ENCODE results near the gene GMEB2. TPM values are rescaled to one million over a fixed set of nuclear protein-coding genes. Genes with fewer than 3 reads are reported as not detected.
A peak's percentile ranks its signal among the peaks of the same experiment; 100 is the strongest.

Gene GMEB2
- total RNA-seq, 1 experiment from 2014 or later = 14.3 TPM

- no peak overlapping the region for H3K23ac ChIP-seq (ENCODE audit: insufficient read length, low read depth, low read length)
- no peak overlapping the region for H2BK20ac ChIP-seq (ENCODE audit: low read depth, low read length, poor library complexity, severe bottlenecking)
- no peak overlapping the region for H4K5ac ChIP-seq (ENCODE audit: insufficient read length, low read depth, low read length)
- H2BK15ac ChIP-seq (ENCODE audit: low read depth, low read length) = no peak overlapping the region
- peaks cover 3 to 12% (median 11%) of the 10 kb centered on the region in 3 experiments; a peak in 6 of 7 replicates for H3K36me3 Mint-ChIP-seq (ENCODE audit: insufficient read depth in 1 of 3, low read depth in 3 of 3)
- H3K9ac ChIP-seq (ENCODE audit: extremely low read depth, insufficient read length, low read length) = no peak overlapping the region
- no peak overlapping the region for H2BK120ac ChIP-seq (ENCODE audit: low read depth, low read length, poor library complexity, severe bottlenecking)
- no peak overlapping the region for H3K4ac ChIP-seq (ENCODE audit: low read depth, low read length)
- DNase-seq = no peak
- no peaks in the 10 kb centered on the region for H3K4me1 ChIP-seq (ENCODE audit: insufficient read depth, low read length)
- peak overlapping the region in 1 of 3 experiments; percentile 70; a peak in 1 of 7 replicates for H3K27ac Mint-ChIP-seq
- H4K20me1 ChIP-seq (ENCODE audit: control insufficient read depth, insufficient read depth, insufficient read length) = no peaks in the 10 kb centered on the region
- TF ChIP-seq, protein P1, sequence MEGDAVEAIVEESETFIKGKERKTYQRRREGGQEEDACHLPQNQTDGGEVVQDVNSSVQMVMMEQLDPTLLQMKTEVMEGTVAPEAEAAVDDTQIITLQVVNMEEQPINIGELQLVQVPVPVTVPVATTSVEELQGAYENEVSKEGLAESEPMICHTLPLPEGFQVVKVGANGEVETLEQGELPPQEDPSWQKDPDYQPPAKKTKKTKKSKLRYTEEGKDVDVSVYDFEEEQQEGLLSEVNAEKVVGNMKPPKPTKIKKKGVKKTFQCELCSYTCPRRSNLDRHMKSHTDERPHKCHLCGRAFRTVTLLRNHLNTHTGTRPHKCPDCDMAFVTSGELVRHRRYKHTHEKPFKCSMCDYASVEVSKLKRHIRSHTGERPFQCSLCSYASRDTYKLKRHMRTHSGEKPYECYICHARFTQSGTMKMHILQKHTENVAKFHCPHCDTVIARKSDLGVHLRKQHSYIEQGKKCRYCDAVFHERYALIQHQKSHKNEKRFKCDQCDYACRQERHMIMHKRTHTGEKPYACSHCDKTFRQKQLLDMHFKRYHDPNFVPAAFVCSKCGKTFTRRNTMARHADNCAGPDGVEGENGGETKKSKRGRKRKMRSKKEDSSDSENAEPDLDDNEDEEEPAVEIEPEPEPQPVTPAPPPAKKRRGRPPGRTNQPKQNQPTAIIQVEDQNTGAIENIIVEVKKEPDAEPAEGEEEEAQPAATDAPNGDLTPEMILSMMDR (conservative IDR thresholded peaks at IDR 0.05) = no peak
- no peaks in the 10 kb centered on the region for H3K27me3 ChIP-seq (ENCODE audit: insufficient read depth, low read length)
- H3K9me3 Mint-ChIP-seq = no peaks in the 10 kb centered on the region
- no peak overlapping the region for H3T11ph ChIP-seq (ENCODE audit: low read length)
- no peaks in the 10 kb centered on the region for H3K79me1 ChIP-seq (ENCODE audit: insufficient read depth, low read depth, low read length, poor library complexity, severe bottlenecking)
- H3K4me3 Mint-ChIP-seq = no peak overlapping the region
- no peaks in the 10 kb centered on the region for H3K79me2 ChIP-seq (ENCODE audit: insufficient read depth, low read length)
- H3K27me3 Mint-ChIP-seq (ENCODE audit: low read depth) = no peaks in the 10 kb centered on the region
- H2AK5ac ChIP-seq (ENCODE audit: insufficient read length, low read length) = no peak overlapping the region
- no peak overlapping the region for H2AFZ ChIP-seq (ENCODE audit: low read length)
- H3K23me2 ChIP-seq (ENCODE audit: insufficient read length, low read depth, low read length, poor library complexity, severe bottlenecking) = no peaks in the 10 kb centered on the region
- H2BK12ac ChIP-seq (ENCODE audit: insufficient read length, low read depth, low read length) = no peak overlapping the region
- no peak overlapping the region for H4K91ac ChIP-seq (ENCODE audit: insufficient read length, low read depth, low read length)
- no peak overlapping the region for H3K4me2 ChIP-seq (ENCODE audit: insufficient read depth, insufficient read length, low read length)
- no peaks in the 10 kb centered on the region for H3K9me3 ChIP-seq (ENCODE audit: control insufficient read depth, low read depth, low read length)
- no peak overlapping the region for H3K27ac ChIP-seq (ENCODE audit: insufficient read length, low read depth, low read length)
- no peak overlapping the region for H3K56ac ChIP-seq (ENCODE audit: insufficient read length, low read depth, low read length)
- no peak overlapping the region for H3K14ac ChIP-seq (ENCODE audit: insufficient read depth, low read length)
- no CpG with 5 or more reads among the region's 26 CpGs for WGBS (ENCODE audit: extremely low coverage, insufficient read length, low lambda C conversion rate)
- H3K4me1 Mint-ChIP-seq = peaks cover 5 to 7% of the 10 kb centered on the region in 2 experiments
- no peak overlapping the region for H2BK5ac ChIP-seq (ENCODE audit: insufficient read length, low read length)
- no peak overlapping the region for H3K18ac ChIP-seq (ENCODE audit: insufficient read length, low read depth, low read length)
- no peak overlapping the region for H4K8ac ChIP-seq (replicated peaks; ENCODE audit: insufficient read length, low read depth, low read length)
These were observed 65.9 kb downstream of the GMEB2 start for GRCh38 chr20:63560856-63561609.
